ENCODE data around the gene RNF17.

DNA sequence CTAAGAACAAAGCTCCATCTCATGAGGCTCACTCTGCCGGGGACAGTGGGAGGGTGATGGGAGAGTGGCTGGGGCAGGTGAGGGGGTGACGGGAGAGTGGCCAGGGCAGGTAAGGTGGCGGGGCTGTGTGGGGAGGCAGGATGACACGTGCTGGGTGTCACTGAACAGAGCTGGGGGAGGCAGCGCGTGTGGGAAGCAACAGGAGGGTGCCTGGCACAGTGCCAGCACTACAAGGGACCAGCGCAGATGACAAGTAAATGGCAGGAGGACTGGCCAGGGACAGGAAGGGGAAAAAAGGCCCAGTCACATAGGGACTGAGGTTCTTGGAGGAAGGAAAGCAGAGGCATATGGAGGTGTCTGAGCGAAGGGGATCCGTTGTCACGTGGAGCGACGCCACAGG is 129.9 kb downstream of the RNF17 start:
- TF ChIP-seq, protein P1, sequence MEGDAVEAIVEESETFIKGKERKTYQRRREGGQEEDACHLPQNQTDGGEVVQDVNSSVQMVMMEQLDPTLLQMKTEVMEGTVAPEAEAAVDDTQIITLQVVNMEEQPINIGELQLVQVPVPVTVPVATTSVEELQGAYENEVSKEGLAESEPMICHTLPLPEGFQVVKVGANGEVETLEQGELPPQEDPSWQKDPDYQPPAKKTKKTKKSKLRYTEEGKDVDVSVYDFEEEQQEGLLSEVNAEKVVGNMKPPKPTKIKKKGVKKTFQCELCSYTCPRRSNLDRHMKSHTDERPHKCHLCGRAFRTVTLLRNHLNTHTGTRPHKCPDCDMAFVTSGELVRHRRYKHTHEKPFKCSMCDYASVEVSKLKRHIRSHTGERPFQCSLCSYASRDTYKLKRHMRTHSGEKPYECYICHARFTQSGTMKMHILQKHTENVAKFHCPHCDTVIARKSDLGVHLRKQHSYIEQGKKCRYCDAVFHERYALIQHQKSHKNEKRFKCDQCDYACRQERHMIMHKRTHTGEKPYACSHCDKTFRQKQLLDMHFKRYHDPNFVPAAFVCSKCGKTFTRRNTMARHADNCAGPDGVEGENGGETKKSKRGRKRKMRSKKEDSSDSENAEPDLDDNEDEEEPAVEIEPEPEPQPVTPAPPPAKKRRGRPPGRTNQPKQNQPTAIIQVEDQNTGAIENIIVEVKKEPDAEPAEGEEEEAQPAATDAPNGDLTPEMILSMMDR (IDR thresholded peaks at IDR 0.05; ENCODE audit: borderline replicate concordance, extremely low read depth, low read length, poor library complexity, severe bottlenecking): no peak
- TF ChIP-seq EZH2 (IDR thresholded peaks at IDR 0.05; ENCODE audit: borderline replicate concordance, low read depth, low read length, severe bottlenecking): no peak

Data from DND-41 (cell line).